ENCODE results near the gene SPINK8. TPM values are rescaled to one million over a fixed set of nuclear protein-coding genes. Genes with fewer than 3 reads are reported as not detected.
"Not testable (repeated sequence)": the region's sequence is repeated elsewhere in the genome, so short reads cannot be mapped to it uniquely, and the experiment has no call there.

The SPINK8 gene
- total RNA-seq, 2 donors from 2014 or later: not detected

DNA sequence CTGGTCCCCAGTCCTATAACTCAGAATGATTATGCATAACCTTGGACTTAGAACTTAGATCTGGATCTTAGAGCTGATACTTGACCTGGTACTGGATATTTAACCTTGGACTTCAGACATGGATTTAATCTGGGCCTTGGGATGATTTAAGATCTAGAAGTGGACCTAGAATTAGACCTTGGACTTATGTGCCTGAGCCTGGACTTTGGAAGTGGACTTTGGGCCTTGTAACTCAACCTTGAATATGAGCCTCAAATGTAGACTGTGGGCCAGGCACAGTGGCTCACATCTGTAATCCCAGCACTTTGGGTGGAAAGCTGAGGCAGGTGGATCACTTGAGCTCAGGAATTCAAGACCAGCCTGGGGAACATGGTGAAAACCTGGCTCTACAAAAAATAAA is 46.4 kb downstream of the SPINK8 start:
- ATAC-seq: no peak
- DNase-seq: no peak
- intact Hi-C loops (cut with DNase I): no loop called here

DNA sequence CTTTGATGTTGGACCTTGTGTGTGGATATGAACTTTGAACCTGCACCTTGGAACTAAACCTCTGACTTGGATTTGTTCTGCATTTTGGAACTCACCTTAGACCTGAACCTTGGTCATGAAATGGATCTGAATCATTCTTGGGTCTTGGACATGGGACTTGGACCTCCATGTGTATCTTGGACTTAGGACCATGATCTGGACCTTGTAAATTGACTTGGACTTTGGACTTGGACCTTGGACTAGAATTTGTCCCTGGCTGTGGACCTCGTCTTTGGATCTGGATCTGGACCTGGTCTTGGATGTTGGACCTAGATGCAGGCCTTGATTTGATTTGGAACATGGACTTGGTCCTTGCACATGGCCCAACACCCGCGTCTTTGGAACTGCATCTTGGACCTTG is 47.2 kb downstream of the SPINK8 start:
- no peak for ATAC-seq
- intact Hi-C loops (cut with DNase I): no loop called here
- DNase-seq: no peak

DNA sequence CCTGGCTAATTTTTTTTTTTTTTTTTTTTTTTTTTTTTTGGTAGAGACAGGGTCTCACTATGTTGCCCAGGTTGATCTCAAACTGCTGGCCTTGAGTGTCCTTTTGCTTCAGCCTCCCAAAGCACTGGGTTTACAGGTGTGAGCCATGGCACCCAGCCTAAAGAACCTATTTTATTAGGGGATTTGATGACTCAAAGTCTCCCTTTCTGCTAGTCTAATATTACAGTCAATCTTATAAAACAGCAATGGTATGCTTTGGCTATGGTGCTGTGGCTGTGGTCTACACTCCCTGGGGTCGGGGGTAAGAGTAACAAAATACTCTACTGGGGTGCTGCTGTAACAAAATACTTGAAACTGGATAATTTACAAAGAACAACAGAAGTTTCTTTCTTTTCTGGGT is 47.8 kb downstream of the SPINK8 start:
- ATAC-seq: no peak
- no peak for DNase-seq
- intact Hi-C loops (cut with DNase I): no loop called here

DNA sequence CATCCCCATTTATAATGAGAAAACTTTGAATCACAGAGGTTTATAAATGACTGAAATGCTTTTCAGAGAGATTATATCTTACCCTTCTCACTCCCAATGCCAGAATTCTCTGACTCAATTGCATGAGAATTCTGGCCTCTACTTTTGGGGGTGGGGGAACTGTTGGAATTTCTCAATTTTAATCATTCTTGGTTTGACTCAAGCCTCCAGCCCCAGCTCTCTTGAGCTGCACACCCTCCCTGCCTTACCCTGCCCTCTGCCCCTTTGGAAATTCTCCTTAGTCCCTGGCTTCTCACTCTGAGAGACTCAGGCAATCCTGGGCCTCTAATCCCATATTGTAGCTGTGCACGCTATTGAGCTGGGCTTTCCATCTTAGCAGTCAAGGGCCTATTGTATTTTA is 48.3 kb downstream of the SPINK8 start:
- intact Hi-C loops (cut with DNase I): no loop called here
- ATAC-seq (no peak), DNase-seq (no peak)

DNA sequence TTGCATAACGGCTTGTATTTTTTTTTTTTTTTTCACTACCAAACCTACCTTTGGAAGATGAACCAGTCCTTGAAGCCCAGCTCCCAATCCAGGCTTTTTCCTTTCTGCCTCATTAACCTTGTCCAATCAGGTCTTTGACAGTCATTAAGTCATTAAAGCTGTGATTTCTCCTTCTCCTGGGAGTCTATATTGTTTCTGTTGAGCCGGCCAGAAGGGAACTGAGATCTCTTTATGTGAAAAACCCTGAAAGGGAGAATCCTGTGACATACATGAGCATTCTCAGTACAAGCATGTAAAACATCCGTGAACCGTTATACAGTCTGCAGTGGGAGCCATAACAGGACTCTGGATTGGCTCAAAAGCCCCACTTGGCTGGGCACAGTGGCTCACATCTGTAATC is 52.6 kb downstream of the SPINK8 start:
- DNase-seq (no peak), ATAC-seq (no peak)
- intact Hi-C loops (cut with DNase I): no loop called here

DNA sequence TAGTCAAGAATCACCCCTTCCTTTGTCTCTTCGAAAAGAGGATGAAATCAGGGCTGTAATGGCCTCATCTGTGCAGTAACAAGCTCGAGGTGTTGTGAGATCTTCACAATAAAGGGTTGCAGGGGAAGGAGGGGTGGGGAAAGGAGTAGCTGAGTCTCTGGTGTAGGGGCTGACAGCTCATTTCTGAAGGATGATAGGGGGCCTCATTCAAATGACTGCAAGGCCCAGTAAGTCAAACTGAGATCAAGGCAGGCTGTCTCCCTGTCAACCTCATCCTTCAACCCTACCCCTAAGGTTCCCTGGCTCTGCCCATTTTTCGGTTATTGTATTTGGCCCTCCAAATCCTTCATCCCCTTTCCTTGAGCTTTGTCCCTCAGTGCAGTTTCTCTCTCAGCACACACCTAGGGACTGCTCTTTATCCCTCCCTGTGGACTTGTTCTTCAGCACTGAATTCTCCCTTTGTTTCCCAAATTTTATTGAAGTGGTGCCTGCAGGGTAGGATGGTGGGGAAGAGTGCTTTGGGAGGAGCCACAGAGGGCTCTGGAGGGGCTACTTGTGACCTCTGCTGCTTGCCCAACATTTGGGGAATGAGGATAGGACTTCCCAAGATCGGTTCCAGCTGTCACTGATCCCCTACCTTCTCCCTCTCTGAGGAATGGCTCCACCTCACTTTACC is 54.4 kb downstream of the SPINK8 start:
- intact Hi-C loops (cut with DNase I): no loop called here
- ATAC-seq: no peak
- no peak for DNase-seq

DNA sequence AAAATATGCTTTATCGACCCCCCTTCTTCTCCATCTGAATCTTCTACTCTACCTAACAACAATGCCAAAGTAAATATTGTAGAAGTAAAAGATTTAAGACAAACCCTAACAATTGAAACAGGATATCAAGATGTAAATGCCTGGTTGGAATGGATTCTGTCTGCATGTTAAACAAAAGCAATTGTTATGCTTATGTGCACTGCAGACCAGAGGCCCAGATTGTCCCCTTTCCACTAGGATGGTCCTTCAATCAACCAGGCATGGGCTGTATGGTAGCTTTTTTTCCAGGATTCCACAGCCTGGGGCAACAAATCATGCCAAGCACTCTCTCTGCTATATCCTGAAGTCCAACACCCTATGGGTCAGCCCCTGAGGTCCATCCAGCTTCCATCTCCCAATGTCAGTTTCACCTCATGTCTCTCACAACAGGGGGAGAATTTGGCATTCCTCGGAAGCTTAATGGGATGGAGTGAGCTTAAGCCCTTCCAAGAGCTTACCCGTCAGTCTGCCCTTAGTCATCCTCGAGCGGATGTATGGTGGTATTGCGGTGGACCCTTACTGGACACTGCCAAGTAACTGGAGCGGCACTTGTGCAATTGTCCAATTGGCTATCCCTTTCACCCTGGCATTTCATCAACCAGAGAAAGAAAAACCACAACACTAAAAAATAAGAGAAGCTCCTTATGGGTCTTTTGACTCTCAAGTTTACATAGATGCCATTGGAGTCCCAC is 56.4 kb downstream of the SPINK8 start:
- intact Hi-C loops (cut with DNase I): no loop called here
- no peak for DNase-seq
- no peak for ATAC-seq

DNA sequence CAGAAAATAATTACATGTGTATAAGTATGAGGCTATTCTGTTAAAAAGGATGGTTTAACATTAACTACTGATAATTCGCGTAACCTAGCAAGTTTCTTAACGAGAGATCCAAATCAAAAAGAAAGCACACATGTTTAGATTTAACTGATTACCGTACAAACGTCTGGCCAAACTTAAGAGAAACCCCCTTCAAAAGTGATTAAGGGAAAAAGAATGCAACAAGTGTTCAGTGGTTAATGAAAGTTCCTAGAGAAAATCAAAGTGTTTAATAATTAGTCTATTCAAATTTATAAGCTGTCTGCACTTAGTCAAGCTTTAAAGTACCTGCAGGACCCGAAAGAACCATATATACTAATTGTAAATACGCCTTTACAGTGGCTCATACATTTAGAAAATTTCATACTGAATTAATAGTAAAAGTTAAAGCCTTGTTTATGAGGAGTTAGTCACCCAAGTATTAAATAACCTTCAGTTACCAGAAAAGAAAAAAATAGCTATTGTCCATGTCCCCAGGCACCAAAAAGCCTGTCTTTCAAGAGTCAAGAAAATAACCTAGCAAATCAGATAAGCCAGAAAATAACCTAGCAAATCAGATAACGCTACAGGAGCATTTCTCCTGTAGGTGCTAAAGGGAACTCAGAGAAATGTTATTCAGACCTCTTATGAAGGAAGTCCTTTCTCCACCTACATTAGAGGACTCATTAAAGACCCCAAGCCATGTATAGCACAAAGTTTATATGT is 58.0 kb downstream of the SPINK8 start:
- intact Hi-C loops (cut with DNase I): no loop called here
- ATAC-seq (no peak), DNase-seq (no peak)

DNA sequence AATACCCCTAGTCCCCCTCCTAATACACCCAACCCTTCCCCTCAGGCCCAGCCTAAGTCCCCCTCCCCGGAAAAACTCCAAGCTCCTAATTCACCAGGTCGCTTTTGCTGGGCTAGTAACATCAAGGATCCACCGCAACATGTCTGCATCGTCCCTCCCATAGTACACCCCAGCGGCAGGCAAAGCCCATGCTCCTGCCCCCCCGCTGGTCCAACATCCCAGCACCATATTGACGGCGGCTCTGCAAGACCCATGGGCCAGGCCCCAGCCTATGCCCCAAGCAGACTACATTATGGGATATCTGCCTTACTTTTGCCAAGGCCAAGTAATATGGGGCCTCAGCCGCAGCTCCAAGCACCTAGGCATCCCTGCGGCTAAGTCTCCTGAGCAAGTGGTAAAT is 59.0 kb downstream of the SPINK8 start:
- intact Hi-C loops (cut with DNase I): loop anchor here in 1 of 2 donors (5.0 kb wide), 1 partner anchor 163 kb away; no protein-coding TSS in a partner anchor
- no peak for DNase-seq
- no peak for ATAC-seq

DNA sequence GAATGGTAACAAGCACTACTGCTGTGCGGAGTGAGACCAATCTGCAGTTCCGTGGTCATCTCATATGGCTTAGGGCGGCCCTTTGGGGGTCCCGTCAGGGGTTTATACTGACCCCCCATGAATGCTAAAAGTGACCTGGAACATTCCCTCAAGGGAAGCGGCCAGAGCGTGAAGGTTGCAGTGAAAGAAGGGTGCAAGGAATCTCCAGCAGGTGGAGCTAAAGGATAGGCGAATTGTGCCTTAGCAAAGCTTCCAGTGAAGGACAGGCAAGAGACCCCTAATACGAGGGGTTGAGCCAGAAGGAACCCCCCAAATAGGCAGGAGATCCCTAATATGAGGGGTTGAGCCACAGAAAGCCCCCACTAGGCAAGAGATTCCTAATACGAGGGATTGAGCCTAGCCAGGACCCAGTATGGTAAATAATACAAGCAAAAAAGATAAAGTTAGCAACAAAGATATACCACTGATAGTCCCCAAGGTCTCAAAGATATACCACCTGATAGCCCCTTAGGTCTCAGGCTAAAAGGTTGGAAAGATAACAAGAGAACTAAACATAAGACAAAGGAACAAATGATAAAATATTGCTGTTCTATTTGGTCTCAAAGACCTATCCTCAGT is 59.8 kb downstream of the SPINK8 start:
- peak in 1 of 2 donors; percentile 66 for ATAC-seq
- no peak for DNase-seq

DNA sequence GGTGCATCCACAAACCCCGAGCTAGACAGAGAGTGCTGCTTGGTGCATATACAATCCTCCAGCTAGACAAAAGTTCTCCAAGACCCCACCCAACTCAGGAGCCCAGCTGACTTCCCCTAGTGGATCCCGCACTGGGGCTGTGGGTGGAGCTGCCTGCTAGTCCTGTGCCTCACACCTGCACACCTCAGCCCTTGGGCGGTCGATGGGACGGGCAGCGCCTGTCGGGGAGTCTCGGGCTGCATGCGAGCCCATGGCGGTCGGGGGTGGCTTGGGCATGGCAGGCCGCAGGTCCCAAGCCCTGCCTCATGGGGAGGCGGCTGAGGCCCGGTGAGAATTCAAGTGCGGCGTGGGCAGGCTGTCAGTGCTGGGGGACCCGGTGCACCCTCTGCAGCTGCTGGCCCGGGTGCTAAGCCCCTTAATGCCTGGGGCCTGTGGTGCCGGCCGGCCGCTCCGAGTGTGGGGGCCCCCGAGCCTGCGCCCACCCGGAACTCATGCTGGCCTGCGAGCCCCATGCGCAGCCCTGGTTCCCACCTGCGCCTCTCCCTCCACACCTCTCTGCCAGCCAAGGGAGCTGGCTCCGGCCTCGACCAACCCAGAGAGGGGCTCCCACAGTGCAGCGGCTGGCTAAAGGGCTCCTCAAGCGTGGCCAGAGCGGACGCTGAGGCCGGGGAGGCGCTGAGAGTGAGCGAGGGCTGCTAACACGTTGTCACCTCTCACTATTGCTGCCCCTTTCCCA is 61.5 kb downstream of the SPINK8 start:
- intact Hi-C loops (cut with DNase I): loop anchor here in 1 of 2 donors (5.0 kb wide), 1 partner anchor 165 kb away; no protein-coding TSS in a partner anchor
- no peak for DNase-seq
- ATAC-seq: no peak

More for the DNA sequence above, 59.8 kb downstream of the SPINK8 start:
- intact Hi-C loops (cut with DNase I): loop anchor here (1.0 to 5.0 kb wide), 2 partner anchors 163 to 164 kb away; no protein-coding TSS in a partner anchor

DNA sequence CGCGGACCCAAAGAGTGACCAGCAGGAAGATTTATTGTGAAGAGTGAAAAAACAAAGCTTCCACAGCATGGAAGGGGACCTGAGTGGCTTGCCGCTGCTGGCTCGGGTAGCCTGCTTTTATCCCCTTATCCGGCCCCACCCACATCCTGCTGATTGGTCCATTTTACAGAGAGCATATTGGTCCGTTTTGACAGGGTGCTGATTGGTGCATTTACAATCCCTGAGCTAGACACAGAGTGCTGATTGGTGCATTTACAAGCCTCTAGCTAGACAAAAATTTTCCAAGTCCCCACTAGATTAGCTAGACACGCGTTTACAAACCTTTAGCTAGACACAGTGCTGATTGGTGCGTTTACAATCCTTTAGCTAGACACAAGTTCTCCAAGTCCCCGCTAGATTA is 62.2 kb downstream of the SPINK8 start:
- intact Hi-C loops (cut with DNase I): loop anchor here in 1 of 2 donors (5.0 kb wide), 1 partner anchor 166 kb away; no protein-coding TSS in a partner anchor
- DNase-seq, ATAC-seq: not testable (repeated sequence)

DNA sequence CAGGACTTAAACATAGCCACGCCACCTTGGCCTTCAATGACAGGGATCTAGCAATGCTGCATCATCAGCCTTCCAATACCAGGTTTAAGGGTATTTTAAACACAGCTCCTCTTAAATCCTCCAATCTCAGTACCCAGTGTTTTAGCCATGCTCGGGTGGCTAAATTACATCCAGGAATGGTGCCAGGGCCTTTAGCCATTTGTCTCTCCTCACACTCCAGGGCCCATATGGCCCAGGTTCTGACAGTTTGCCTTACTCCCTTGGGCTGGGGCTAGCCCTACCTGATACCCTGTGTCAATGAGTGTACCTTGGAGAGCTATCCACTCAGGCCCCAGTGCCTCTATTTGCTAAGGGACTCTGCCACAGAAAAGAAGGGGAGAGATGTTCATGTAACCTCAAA is 63.2 kb downstream of the SPINK8 start:
- no peak for ATAC-seq
- no peak for DNase-seq
- intact Hi-C loops (cut with DNase I): loop anchor here in 1 of 2 donors (5.0 kb wide), 1 partner anchor 167 kb away; no protein-coding TSS in a partner anchor

DNA sequence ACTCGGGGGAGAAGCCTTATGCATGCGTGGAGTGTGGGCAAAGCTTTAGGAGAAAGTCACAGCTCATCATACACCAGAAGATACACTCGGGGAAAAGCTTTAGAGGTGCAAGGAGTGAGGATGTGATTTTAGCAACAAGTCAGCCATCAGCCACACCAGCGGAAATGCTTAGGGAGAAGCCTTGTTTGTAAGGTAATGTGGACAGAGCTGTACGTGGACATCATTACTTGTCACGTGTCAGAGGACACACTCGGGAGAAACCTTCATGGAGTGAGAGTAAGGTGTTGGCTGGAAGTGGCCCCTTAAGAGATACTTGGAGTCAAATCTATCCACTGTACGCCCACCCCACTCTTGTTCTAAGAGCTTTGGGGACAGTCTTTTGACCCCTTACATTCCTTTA is 63.9 kb downstream of the SPINK8 start:
- ATAC-seq (no peak), DNase-seq (no peak)
- intact Hi-C loops (cut with DNase I): no loop called here

DNA sequence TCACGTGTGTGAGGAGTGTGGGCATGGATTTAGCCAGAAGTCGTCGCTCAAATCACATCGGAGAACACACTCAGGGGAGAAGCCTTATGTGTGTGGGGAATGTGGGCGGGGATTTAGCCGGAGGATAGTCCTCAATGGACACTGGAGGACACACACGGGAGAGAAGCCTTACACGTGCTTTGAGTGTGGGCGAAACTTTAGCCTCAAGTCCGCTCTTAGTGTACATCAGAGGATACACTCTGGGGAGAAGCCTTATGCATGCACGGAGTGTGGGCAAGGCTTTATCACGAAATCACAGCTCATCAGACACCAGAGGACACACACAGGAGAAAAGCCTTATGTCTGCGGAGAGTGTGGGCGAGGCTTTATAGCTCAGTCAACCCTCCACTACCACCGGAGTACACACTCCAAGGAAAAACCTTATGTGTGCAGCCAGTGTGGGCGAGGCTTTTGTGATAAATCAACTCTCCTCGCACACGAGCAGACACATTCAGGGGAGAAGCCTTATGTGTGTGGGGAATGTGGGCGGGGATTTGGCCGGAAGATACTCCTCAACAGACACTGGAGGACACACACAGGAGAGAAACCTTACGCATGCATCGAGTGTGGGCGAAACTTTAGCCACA is 64.4 kb downstream of the SPINK8 start:
- DNase-seq (no peak), ATAC-seq (peak; percentile 20 to 50)
- intact Hi-C loops (cut with DNase I): no loop called here

DNA sequence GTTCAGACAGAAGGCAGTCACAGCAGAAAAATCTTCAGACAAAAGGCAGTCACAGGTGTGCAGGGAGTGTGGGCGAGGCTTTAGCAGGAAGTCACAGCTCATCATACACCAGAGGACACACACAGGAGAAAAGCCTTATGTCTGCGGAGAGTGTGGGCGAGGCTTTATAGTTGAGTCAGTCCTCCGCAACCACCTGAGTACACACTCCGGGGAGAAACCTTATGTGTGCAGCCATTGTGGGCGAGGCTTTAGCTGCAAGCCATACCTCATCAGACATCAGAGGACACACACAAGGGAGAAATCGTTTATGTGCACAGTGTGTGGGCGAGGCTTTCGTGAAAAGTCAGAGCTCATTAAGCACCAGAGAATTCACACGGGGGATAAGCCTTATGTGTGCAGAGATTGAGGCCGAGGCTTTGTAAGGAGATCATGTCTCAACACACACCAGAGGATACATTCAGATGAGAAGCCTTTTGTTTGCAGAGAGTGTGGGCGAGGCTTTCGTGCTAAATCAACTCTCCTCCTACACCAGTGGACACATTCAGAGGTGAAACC is 65.0 kb downstream of the SPINK8 start:
- peak in 1 of 2 donors; percentile 26 for ATAC-seq
- intact Hi-C loops (cut with DNase I): no loop called here
- no peak for DNase-seq

DNA sequence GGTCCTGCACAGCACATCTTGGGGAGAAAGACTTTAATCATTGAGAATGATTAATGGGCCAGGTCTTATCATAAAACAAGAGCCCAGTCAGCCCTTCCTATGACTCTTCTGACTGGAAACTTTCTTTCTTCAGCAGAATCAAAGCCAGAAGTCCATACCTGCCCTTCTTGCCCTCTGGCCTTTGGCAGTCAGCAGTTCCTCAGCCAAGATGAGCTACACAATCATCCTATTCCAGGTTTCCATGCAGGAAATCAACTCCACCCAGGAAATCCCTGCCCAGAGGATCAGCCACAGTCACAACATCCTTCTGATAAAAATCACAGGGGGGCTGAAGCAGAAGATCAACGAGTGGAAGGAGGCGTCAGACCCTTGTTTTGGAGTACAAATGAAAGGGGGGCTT is 65.7 kb downstream of the SPINK8 start:
- peak in 1 of 2 donors; percentile 67 for ATAC-seq
- intact Hi-C loops (cut with DNase I): no loop called here
- DNase-seq: no peak

DNA sequence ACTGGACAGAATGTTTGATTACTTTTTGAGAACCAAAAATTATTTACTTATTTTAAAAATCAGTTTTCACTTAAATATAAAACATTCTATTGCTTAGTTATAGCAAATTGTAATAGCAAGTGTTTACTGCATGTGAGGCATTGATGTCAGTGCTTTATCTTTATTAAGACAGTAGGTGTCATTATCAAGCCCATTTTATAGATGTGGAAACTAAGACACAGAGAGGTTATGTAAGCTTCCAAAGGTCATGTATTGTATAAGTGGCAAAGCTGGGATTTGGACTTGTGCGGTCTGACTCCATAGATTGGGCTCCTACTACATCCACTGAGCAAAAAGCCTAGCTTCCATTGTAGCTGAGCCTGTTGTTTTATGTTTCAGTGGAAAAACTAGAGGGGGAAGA is 74.9 kb downstream of the SPINK8 start:
- no peak for ATAC-seq
- intact Hi-C loops (cut with DNase I): no loop called here
- DNase-seq: no peak
